ENCODE data around the gene ATP5PD.
A peak's percentile ranks its signal among the peaks of the same experiment; 100 is the strongest.
"Not testable (repeated sequence)": the region's sequence is repeated elsewhere in the genome, so short reads cannot be mapped to it uniquely, and the experiment has no call there.

Gene ATP5PD

DNA sequence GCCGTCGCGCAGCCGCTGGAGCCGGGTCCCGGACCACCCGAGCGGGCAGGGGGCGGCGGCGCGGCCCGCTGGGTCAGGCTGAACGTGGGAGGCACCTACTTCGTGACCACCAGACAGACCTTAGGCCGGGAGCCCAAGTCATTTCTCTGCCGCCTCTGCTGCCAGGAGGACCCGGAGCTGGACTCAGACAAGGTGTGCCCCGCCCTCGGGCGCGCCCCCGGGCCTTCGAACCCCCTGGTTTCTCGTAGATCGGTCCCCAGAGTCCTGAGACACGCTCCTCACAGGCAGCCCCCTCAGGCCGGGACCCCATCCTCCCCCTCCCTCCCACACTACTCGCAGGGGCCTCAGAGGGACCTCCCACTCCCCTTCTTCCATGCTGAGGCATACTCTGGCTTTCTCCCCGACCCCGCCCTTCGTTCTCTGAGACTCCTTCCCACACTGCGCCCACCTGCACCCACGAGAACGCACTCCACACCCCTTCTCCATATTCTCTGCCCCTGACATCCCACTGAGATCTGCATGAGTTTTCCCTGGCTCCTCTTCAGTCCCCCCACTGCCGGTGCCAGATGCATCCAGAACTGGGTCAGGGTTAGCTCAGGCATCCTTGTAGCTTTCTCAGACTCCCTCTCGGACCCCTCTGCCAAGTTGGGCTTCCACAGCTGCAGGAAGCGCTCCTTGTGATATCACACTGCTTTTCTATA lies 779 bp upstream of the ATP5PD start:
- no peaks in the 10 kb centered on the region for H3K27me3 Mint-ChIP-seq
- peaks cover 45% of the 10 kb centered on the region for H3K4me1 Mint-ChIP-seq (ENCODE audit: low read depth)
- H3K27ac Mint-ChIP-seq: peak overlapping the region; percentile 92
- H3K36me3 Mint-ChIP-seq: peaks cover 5% of the 10 kb centered on the region
- H3K9me3 Mint-ChIP-seq (ENCODE audit: low read depth): no peaks in the 10 kb centered on the region
- peak overlapping the region; percentile 98 for H3K4me3 Mint-ChIP-seq

- H3K27me3 Mint-ChIP-seq; H3K9me3 Mint-ChIP-seq (ENCODE audit: low read depth); H3K36me3 Mint-ChIP-seq: not testable (repeated sequence)
- H3K4me1 Mint-ChIP-seq (ENCODE audit: low read depth): peaks cover 45% of the 10 kb centered on the region
- H3K4me3 Mint-ChIP-seq: peak overlapping the region; percentile 97
- peak overlapping the region; percentile 96 for H3K27ac Mint-ChIP-seq
These were observed 793 bp downstream of the ATP5PD start for GRCh38 chr17:75045946-75046406.

DNA sequence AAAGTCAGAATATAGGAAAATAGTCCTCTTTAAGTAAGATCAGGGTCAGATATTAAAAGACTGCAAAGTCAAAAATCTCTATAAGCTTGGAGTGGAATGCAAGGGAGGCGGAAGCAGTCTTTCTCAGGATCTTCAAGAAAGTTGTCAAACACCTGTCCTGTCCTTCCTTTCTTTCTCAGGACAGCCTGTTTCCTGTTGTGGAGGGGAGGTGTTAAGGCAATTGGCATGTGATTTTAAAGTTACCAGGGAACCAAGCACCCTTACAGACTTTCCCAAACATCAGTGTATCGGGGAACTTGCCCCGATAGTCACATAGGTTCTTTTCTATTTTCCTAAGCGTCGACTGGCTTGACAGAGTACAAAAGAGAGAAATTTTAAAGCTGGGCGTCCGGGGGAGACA lies 2.1 kb downstream of the ATP5PD start:
- H3K4me1 Mint-ChIP-seq (ENCODE audit: low read depth): peaks cover 43% of the 10 kb centered on the region
- no peaks in the 10 kb centered on the region for H3K27me3 Mint-ChIP-seq
- H3K36me3 Mint-ChIP-seq: peaks cover 2% of the 10 kb centered on the region
- no peaks in the 10 kb centered on the region for H3K9me3 Mint-ChIP-seq (ENCODE audit: low read depth)
- peak overlapping the region; percentile 22 for H3K27ac Mint-ChIP-seq
- H3K4me3 Mint-ChIP-seq: peak overlapping the region; percentile 97

DNA sequence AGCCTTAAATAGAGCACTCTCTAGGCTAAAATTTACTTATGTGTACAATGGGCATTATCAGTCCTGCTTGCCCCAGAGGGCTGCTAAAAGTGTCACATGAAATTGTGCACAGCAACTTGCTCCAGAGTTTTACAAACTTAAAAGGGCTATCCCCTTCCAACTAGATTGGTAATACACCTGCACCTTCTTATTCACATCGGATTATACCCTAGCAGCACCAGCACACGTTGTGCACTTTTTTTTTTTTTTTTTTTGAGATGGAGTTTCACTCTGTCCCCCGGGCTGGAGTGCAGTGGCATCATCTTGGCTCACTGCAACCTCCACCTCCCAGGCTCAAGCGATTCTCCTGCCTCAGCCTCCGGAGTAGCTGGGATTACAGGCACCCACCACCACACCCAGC lies 3.0 kb downstream of the ATP5PD start:
- H3K9me3 Mint-ChIP-seq (ENCODE audit: low read depth); H3K27me3 Mint-ChIP-seq; H3K27ac Mint-ChIP-seq; H3K4me3 Mint-ChIP-seq; H3K36me3 Mint-ChIP-seq: not testable (repeated sequence)
- peaks cover 37% of the 10 kb centered on the region for H3K4me1 Mint-ChIP-seq (ENCODE audit: low read depth)

GRCh38 chr17:75041656-75042280 lies 5.0 kb downstream of the ATP5PD start:
- no peaks in the 10 kb centered on the region for H3K9me3 Mint-ChIP-seq (ENCODE audit: low read depth)
- H3K4me3 Mint-ChIP-seq: no peak overlapping the region
- peaks cover 5% of the 10 kb centered on the region for H3K36me3 Mint-ChIP-seq
- no peak overlapping the region for H3K27ac Mint-ChIP-seq
- peaks cover 33% of the 10 kb centered on the region for H3K4me1 Mint-ChIP-seq (ENCODE audit: low read depth)
- H3K27me3 Mint-ChIP-seq: no peaks in the 10 kb centered on the region

- H3K27me3 Mint-ChIP-seq: no peaks in the 10 kb centered on the region
- H3K9me3 Mint-ChIP-seq (ENCODE audit: low read depth): no peaks in the 10 kb centered on the region
- H3K27ac Mint-ChIP-seq: no peak overlapping the region
- H3K4me3 Mint-ChIP-seq: no peak overlapping the region
- H3K4me1 Mint-ChIP-seq (ENCODE audit: low read depth): peaks cover 36% of the 10 kb centered on the region
- H3K36me3 Mint-ChIP-seq: peaks cover 3% of the 10 kb centered on the region
These were observed 7.5 kb downstream of the ATP5PD start for GRCh38 chr17:75039238-75039637.

DNA sequence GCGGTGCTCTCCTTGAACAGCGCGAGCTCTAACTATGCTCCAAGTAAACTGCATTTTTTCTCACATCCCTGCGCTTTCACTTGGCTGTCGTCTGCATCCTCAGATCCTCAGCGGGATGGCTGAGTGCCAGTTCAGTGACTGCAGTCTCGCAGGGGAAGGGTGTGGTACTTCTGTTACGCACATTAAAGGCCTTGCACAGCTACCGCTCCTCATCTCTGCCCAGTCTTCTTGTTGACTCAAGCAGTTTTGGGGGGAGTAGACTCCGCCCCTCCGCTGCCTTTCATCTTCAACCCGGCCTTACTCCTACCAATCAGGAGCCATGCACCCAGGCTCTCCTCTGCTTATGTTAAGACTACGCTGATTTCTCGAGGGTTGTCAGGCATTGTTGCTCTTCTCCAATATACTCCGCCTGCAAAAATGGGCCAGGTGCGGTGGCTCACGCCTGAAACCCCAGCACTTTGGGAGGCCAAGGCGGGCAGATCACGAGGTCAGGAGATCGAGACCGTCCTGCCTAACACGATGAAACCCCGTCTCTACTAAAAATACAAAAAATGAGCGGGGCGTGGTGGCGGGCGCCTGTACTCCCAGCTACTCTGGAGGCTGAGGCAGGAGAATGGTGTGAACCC lies 10.0 kb downstream of the ATP5PD start:
- Mint-ChIP-seq H3K9me3 (ENCODE audit: low read depth) (no peaks in the 10 kb centered on the region), H3K4me1 (ENCODE audit: low read depth) (peaks cover 48% of the 10 kb centered on the region), H3K4me3 (peak overlapping the region; percentile 85), H3K27ac (peak overlapping the region; percentile 87), H3K27me3 (no peaks in the 10 kb centered on the region), H3K36me3 (peaks cover 3% of the 10 kb centered on the region)

DNA sequence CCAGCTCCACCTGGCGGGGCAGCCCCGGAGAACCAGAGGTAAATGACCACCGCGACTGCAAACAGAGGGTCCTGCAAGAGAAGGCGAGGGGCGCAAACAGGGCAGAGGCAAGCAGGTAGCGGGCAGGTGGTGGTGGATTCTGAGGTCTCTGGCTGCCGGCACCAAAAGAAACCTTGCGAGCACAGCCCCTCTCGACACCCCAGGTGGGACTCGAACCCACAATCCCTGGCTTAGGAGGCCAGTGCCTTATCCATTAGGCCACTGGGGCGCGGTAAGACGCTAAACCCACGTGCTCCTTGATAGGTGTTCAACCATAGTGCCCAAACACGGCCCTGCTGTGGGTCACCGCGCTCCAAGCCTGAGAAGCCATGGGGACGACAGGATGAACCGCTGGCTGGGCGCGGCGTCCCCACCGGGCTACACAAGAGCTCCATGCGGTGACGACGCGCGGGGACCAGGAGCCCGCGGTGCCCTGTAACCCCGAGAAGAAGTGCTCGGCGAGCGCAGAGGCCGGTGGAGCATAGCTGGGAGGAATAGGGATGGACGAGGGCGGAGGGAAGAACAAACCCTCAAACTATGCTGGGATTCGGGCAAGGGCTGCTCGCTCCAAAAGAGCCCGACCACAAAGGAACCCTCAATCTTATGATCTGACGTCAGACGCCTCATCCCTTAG lies 12.4 kb downstream of the ATP5PD start:
- Mint-ChIP-seq H3K9me3 (ENCODE audit: low read depth) (peaks cover 4% of the 10 kb centered on the region), H3K36me3 (peaks cover 3% of the 10 kb centered on the region), H3K27me3 (no peaks in the 10 kb centered on the region), H3K4me1 (ENCODE audit: low read depth) (peaks cover 52% of the 10 kb centered on the region), H3K27ac (peak overlapping the region; percentile 96), H3K4me3 (peak overlapping the region; percentile 93)

DNA sequence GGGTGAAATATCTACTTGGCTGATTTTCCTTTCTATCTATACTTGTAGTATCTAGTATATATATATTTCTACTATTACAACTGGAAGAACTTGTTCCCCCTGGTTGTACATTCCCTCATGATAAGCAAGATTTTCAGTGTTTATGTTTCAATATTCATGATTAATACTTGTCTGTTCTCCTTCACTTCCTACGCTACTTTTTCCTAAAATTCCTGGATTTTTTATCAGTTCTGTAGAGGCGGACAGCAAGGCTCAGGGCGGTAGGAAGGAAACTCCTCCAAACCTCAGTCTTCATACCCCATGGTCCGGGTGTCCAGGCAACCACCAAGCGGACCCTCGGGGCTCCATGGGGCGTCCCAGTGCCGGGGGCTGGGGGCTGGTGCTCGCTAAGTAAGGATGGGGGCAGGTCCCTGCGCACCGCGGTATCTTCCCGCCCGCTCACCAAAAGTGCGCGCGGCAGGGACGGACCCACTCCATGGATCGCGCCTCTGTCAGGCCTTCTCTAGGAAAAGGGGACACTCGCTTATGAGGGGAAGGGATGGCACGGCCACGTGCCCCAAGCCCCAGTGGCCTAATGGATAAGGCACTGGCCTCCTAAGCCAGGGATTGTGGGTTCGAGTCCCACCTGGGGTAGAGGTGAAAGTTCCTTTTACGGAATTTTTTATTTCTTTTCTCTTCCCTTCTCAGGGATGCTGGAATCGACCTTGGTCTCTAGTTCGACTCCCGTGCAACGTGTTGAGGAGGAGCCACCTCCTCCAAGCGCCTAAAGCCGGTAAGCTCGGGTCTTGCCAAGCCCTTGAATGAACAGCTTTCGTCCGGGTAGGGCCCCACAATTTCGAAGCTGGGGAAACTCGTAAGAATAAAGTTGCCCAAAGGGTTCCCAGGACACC lies 13.2 kb downstream of the ATP5PD start:
- Mint-ChIP-seq H3K36me3 (no peaks in the 10 kb centered on the region), H3K9me3 (ENCODE audit: low read depth) (peaks cover 4% of the 10 kb centered on the region), H3K4me3 (peak overlapping the region; percentile 93), H3K27ac (peak overlapping the region; percentile 96), H3K27me3 (no peaks in the 10 kb centered on the region), H3K4me1 (ENCODE audit: low read depth) (peaks cover 50% of the 10 kb centered on the region)

GRCh38 chr17:75032720-75033280 lies 14.0 kb downstream of the ATP5PD start:
- Mint-ChIP-seq H3K27ac (no peak overlapping the region), H3K4me3 (peak overlapping the region; percentile 93), H3K4me1 (ENCODE audit: low read depth) (peaks cover 50% of the 10 kb centered on the region)

DNA sequence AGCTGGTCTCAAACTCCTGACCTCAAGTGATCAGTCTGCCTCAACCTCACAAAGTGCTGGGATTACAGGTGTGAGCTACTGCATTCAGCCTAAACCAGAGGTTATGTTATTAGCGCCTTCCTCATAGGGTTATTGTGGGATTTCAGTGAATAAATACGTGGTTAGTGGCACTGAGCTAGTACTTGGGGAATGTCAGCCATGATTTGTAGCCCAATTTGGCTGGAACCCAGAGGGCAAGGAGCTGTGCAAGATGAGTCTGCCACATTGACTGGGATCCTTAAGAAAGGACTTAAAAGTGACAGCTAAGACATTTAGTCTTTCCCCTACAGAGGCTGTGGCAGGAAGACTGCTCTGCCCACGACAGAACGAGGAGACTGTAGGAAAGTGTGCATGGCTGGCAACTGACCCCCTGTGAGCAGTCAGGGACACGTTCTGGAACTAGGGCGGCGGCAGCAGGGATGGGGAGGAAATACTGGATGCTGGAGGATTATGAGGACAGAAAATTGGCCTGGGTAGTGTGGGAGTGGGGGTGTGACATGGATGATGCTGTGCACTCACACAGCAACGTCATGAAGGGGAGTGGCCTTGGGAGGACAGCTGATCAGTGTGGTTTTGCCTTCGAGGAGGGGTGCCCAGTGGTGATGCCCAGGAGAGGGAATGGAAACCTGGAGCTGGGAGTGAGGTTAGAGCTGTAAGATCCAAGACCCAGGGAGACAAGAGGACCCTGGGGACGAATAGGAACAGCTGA lies 14.6 kb downstream of the ATP5PD start:
- Mint-ChIP-seq H3K4me1 (ENCODE audit: low read depth) (peaks cover 45% of the 10 kb centered on the region), H3K27me3 (no peaks in the 10 kb centered on the region), H3K36me3 (no peaks in the 10 kb centered on the region), H3K4me3 (peak overlapping the region; percentile 86), H3K27ac (peak overlapping the region; percentile 69), H3K9me3 (ENCODE audit: low read depth) (peaks cover 4% of the 10 kb centered on the region)

More at GRCh38 chr17:75032720-75033280, 14.0 kb downstream of the ATP5PD start:
- Mint-ChIP-seq H3K36me3 (no peaks in the 10 kb centered on the region), H3K9me3 (ENCODE audit: low read depth) (peaks cover 4% of the 10 kb centered on the region), H3K27me3 (no peaks in the 10 kb centered on the region)

- Mint-ChIP-seq H3K9me3 (ENCODE audit: low read depth) (peaks cover 4% of the 10 kb centered on the region), H3K4me3 (no peak overlapping the region), H3K4me1 (ENCODE audit: low read depth) (peaks cover 35% of the 10 kb centered on the region), H3K36me3 (no peaks in the 10 kb centered on the region), H3K27me3 (no peaks in the 10 kb centered on the region), H3K27ac (no peak overlapping the region)
These were observed 16.6 kb downstream of the ATP5PD start for GRCh38 chr17:75030161-75030560.

GRCh38 chr17:75026650-75027049 lies 20.1 kb downstream of the ATP5PD start:
- H3K4me1 Mint-ChIP-seq (ENCODE audit: low read depth): peaks cover 28% of the 10 kb centered on the region
- H3K27ac Mint-ChIP-seq; H3K4me3 Mint-ChIP-seq; H3K9me3 Mint-ChIP-seq (ENCODE audit: low read depth); H3K36me3 Mint-ChIP-seq; H3K27me3 Mint-ChIP-seq: not testable (repeated sequence)

Data from activated naive CD8-positive, alpha-beta T cell (primary cell).